HG03342 (cell line): ENCODE data around the gene HSD3B7.
"Not testable (repeated sequence)": the region's sequence is repeated elsewhere in the genome, so short reads cannot be mapped to it uniquely, and the experiment has no call there.

ENCODE experiments used
- ATAC-seq: cut with Tn5 transposase; IDR thresholded peaks from one replicate; pipeline ENCODE4 v1.9.1; 2021; ENCODE audit warnings: mild to moderate bottlenecking, moderate library complexity; ENCODE audit not compliant: unreplicated experiment

HSD3B7 gene

GRCh38 chr16:31017756-31018155 lies 32.7 kb downstream of the HSD3B7 start:
- ATAC-seq, result not testable (repeated sequence)

- ATAC-seq, result no peak
Observed at GRCh38 chr16:31020536-31020935, 35.5 kb downstream of the HSD3B7 start.

- no peak for ATAC-seq
Observed at GRCh38 chr16:31022544-31023251, 37.7 kb downstream of the HSD3B7 start.

- ATAC-seq, result no peak
Observed at GRCh38 chr16:31023252-31023602, 38.2 kb downstream of the HSD3B7 start.

GRCh38 chr16:31023627-31024226 lies 38.7 kb downstream of the HSD3B7 start:
- ATAC-seq, result no peak

GRCh38 chr16:31025339-31025738 lies 40.3 kb downstream of the HSD3B7 start:
- ATAC-seq, result no peak

GRCh38 chr16:31029272-31029671 lies 44.3 kb downstream of the HSD3B7 start:
- no peak for ATAC-seq

GRCh38 chr16:31031276-31031675 lies 46.3 kb downstream of the HSD3B7 start:
- no peak for ATAC-seq

- peak; percentile 76 for ATAC-seq
Observed at GRCh38 chr16:31032736-31033708, 48.0 kb downstream of the HSD3B7 start, which contains the start of gene STX4. Gene STX4 (plus strand): TSS chr16:31033558. CDS start chr16:31033806, 248 bp downstream.

GRCh38 chr16:31033709-31034492 lies 48.9 kb downstream of the HSD3B7 start:
- ATAC-seq, result peak; percentile 39

GRCh38 chr16:31036691-31037090 lies 51.7 kb downstream of the HSD3B7 start:
- ATAC-seq, result no peak
